HepG2 (cell line): ENCODE results near the gene TMEM240. TPM values are rescaled to one million over a fixed set of nuclear protein-coding genes. Genes with fewer than 3 reads are reported as not detected.
"Not testable (repeated sequence)": the region's sequence is repeated elsewhere in the genome, so short reads cannot be mapped to it uniquely, and the experiment has no call there.

Source experiments
- ATAC-seq: fragments of 200-7000 bp; cut with Tn5 transposase; 3 replicates; pipeline ENCODE4 v1.9.1; 2020; ENCODE audit warnings: mild to moderate bottlenecking, moderate library complexity
- BruUV-seq: library from RNA; stranded (reverse); fragments of 400-500 nt; replicated peaks from 2 replicates; lab custom pipeline; 2021; lab: Mats Ljungman, UMichigan
- CTCF ChIA-PET: fragments of 300-600 bp; formaldehyde crosslinking; extraction: SDS; loops from one replicate; lab custom pipeline; 2021; ENCODE audit warnings: low total read pairs, inconsistent platforms, low intra/inter-chr PET ratio; lab: Yijun Ruan, JAX
- POLR2A ChIA-PET: fragments of 350-600 bp; sonication (Branson Sonifier 250); formaldehyde crosslinking; loops from one replicate; lab custom pipeline; 2020; ENCODE audit warnings: antibody characterized with exemption, inconsistent platforms; lab: Yijun Ruan, JAX
- DNase-seq: peaks from one replicate; pipeline ENCODE4 v3.0.0-alpha.2; 2015; ENCODE audit warnings: low spot score
- FAIRE-seq: peaks from 3 replicates; lab custom pipeline; 2011; peaks lifted over from hg19 to GRCh38; lab: Jason Lieb, UNC
- H2AFZ ChIP-seq: one replicate; pipeline ENCODE4 v1.6.1; 2011; ENCODE audit warnings: low read length, inconsistent platforms
- H3K27ac ChIP-seq: fragments of 300-600 bp; 3 replicates; pipeline ENCODE4 v1.8.0; 2011; ENCODE audit warnings: mixed run types, mild to moderate bottlenecking, mixed read lengths, low read length, inconsistent platforms; ENCODE audit not compliant: insufficient read depth; ENCODE audit errors: extremely low read length
- H3K27me3 ChIP-seq, 2 experiments: fragments of 200-600 bp in 1 of 2; 2 replicates in 1 of 2; 3 replicates in 1 of 2; pipeline versions ENCODE4 v1.6.0 to v1.8.0; 2011; ENCODE audit warnings: low read length in 2 of 2, mild to moderate bottlenecking in 2 of 2, moderate library complexity in 2 of 2, inconsistent platforms in 1 of 2; ENCODE audit not compliant: insufficient read depth in 2 of 2, control insufficient read depth in 1 of 2
- H3K36me3 ChIP-seq, 2 experiments: fragments of 200-600 bp in 1 of 2; replicated peaks in 1 of 2; 2 replicates in 1 of 2; 3 replicates in 1 of 2; pipeline versions ENCODE4 v1.5.1 to v1.8.0; 2011; ENCODE audit warnings: low read length in 2 of 2, inconsistent platforms in 1 of 2; ENCODE audit not compliant: insufficient read depth in 2 of 2, control insufficient read depth in 1 of 2
- H3K4me1 ChIP-seq: 2 replicates; pipeline ENCODE4 v1.5.1; 2012; ENCODE audit warnings: low read length, inconsistent platforms; ENCODE audit not compliant: insufficient read depth
- H3K4me2 ChIP-seq: 2 replicates; pipeline ENCODE4 v1.6.0; 2011; ENCODE audit warnings: low read depth, low read length, inconsistent platforms
- H3K4me3 ChIP-seq, 3 experiments: fragments of 200-600 bp in 1 of 3; sonication (generic), shearing (Covaris generic) in 1 of 3; replicated peaks in 1 of 3; 2 replicates each; pipeline ENCODE4 v1.5.1; 2011 to 2016; ENCODE audit warnings: low read length in 3 of 3, inconsistent platforms in 2 of 3, low read depth in 2 of 3, mild to moderate bottlenecking in 2 of 3, control low read depth in 1 of 3, mixed read lengths in 1 of 3; ENCODE audit not compliant: insufficient read depth in 1 of 3
- H3K79me2 ChIP-seq: one replicate; pipeline ENCODE4 v1.6.1; 2011; ENCODE audit warnings: low read length, inconsistent platforms; ENCODE audit not compliant: insufficient read depth
- H3K9ac ChIP-seq: 2 replicates; pipeline ENCODE4 v1.6.0; 2011; ENCODE audit warnings: mild to moderate bottlenecking, low read depth, low read length, inconsistent platforms; ENCODE audit not compliant: insufficient read depth
- H3K9me3 ChIP-seq: 2 replicates; pipeline ENCODE4 v1.5.1; 2012; ENCODE audit warnings: mild to moderate bottlenecking, low read length
- H4K20me1 ChIP-seq: 2 replicates; pipeline ENCODE4 v1.6.0; 2011; ENCODE audit warnings: inconsistent platforms, mild to moderate bottlenecking, low read length, moderate library complexity; ENCODE audit not compliant: insufficient read depth
- HNRNPL ChIP-seq: fragments of 200-400 bp; formaldehyde crosslinking; IDR thresholded peaks from 2 replicates; pipeline ENCODE4 v1.6.1; 2017; ENCODE audit warnings: mild to moderate bottlenecking, low read depth, low read length
- ZFP41 ChIP-seq: sonication (generic); formaldehyde crosslinking; IDR thresholded peaks from 2 replicates; pipeline ENCODE4 v1.4.0; 2020; ENCODE audit warnings: mild to moderate bottlenecking, missing genetic modification reagents, borderline replicate concordance
- WGBS: methylation state at CpG from one replicate; pipeline ENCODE4 v1.1.6; 2017; ENCODE audit warnings: low lambda C conversion rate; 5-methylcytosine and 5-hydroxymethylcytosine counted together
- in situ Hi-C: cut with HindIII; loops from 2 replicates; pipeline ENCODE4 v1.10.0; 2017; ENCODE audit warnings: low pct_unique_long_range_greater_than_20kb; ENCODE audit not compliant: extremely low pct_ligation_motif_present
- intact Hi-C: fragments of 100-400 bp; cut with micrococcal nuclease; formaldehyde crosslinking; loops from one replicate; pipeline ENCODE4 v1.10.0; 2022; ENCODE audit not compliant: unreplicated experiment
- polyA plus RNA-seq, 8 experiments: library from polyadenylated mRNA; depleted of rRNA in 3 of 8; stranded (reverse) in 7 of 8; unstranded in 1 of 8; fragments of >200 nt; fragmentation: Illumina TruSeq in 4 of 8; extraction: Trizol in 4 of 8; gene quantifications; 2 replicates each; pipeline versions ENCODE4 v1.2.1 to v1.2.3, GENCODE V29; 2011 to 2016; ENCODE audit warnings: low read depth in 4 of 8, missing spikeins in 1 of 8, mixed read lengths in 1 of 8; ENCODE audit not compliant: insufficient read depth in 1 of 8
- total RNA-seq, 5 experiments: library from RNA; depleted of rRNA; stranded (reverse); fragments of >200 nt; fragmentation: Illumina TruSeq; extraction: Trizol; gene quantifications; 2 replicates each; pipeline ENCODE4 v1.2.3, GENCODE V29; 2016; ENCODE audit warnings: low read depth in 1 of 5

The TMEM240 gene
- total and polyA plus RNA-seq, 2 of the 13 experiments (the other 11 are each of a cell fraction or from before 2014, with no cell fraction given), result 0.17 TPM; not detected in 1

GRCh38 chr1:1518621-1519007 lies 21.8 kb downstream of the TMEM240 start:
- WGBS, result 99% methylated on average over 18 of the region's 19 CpGs
- BruUV-seq, intact Hi-C loops, H3K4me3 ChIP-seq, in situ Hi-C loops, H3K9ac ChIP-seq, H3K4me1 ChIP-seq, H3K9me3 ChIP-seq, H4K20me1 ChIP-seq, FAIRE-seq, H3K27ac ChIP-seq, ATAC-seq, H3K4me2 ChIP-seq, CTCF ChIA-PET, DNase-seq, POLR2A ChIA-PET, H2AFZ ChIP-seq, H3K27me3 ChIP-seq: not testable (repeated sequence)
- Histone ChIP-seq H3K36me3 (peaks cover 9 to 32% of the 10 kb centered on the region in 2 experiments; a peak in 4 of 5 replicates), H3K79me2 (peaks cover 10% of the 10 kb centered on the region)
- 0 out of 2 replicates have a peak, but pooled peaks have one; percentile 60 for TF ChIP-seq HNRNPL

GRCh38 chr1:1517973-1518620 lies 22.3 kb downstream of the TMEM240 start:
- H3K4me3 ChIP-seq, result no peak overlapping the region
- ATAC-seq (no peak), DNase-seq (no peak), FAIRE-seq (no peak)
- TF ChIP-seq ZFP41 (CRISPR knock-in tag) (no peak), HNRNPL (0 out of 2 replicates have a peak, but pooled peaks have one; percentile 40)
- H3K9me3 ChIP-seq, result no peaks in the 10 kb centered on the region
- H3K27ac ChIP-seq, result no peak overlapping the region
- H3K9ac ChIP-seq, result no peak overlapping the region
- intact Hi-C loops, result no loop called here
- H3K27me3 ChIP-seq, result no peaks in the 10 kb centered on the region
- BruUV-seq, result no TSS peak
- H3K79me2 ChIP-seq, result peaks cover 12% of the 10 kb centered on the region
- ChIA-PET CTCF (no interaction called here), POLR2A (no interaction called here)
- no peaks in the 10 kb centered on the region for H4K20me1 ChIP-seq
- WGBS, result 97% methylated on average over 26 of the region's 28 CpGs
- no peak overlapping the region for H2AFZ ChIP-seq
- no peak overlapping the region for H3K4me2 ChIP-seq
- H3K36me3 ChIP-seq, result peaks cover 6 to 30% of the 10 kb centered on the region in 2 experiments; a peak in 4 of 5 replicates
- H3K4me1 ChIP-seq, result no peaks in the 10 kb centered on the region
- in situ Hi-C loops, result no loop called here

GRCh38 chr1:1516923-1517322 lies 23.5 kb downstream of the TMEM240 start:
- peaks cover 6 to 29% of the 10 kb centered on the region in 2 experiments; a peak in 4 of 5 replicates for H3K36me3 ChIP-seq
- H3K4me1 ChIP-seq, FAIRE-seq, CTCF ChIA-PET, ATAC-seq, H4K20me1 ChIP-seq, in situ Hi-C loops, H3K9ac ChIP-seq, H3K27me3 ChIP-seq, H3K27ac ChIP-seq, BruUV-seq, POLR2A ChIA-PET, H3K9me3 ChIP-seq, DNase-seq, H3K4me2 ChIP-seq, H3K4me3 ChIP-seq, intact Hi-C loops, H2AFZ ChIP-seq: not testable (repeated sequence)
- WGBS, result 97% methylated on average over 5 of the region's 14 CpGs
- H3K79me2 ChIP-seq, result peaks cover 12% of the 10 kb centered on the region

- H2AFZ ChIP-seq, POLR2A ChIA-PET, DNase-seq, intact Hi-C loops, H3K4me2 ChIP-seq, FAIRE-seq, H3K27ac ChIP-seq, H3K9me3 ChIP-seq, BruUV-seq, ATAC-seq, CTCF ChIA-PET, H4K20me1 ChIP-seq, H3K27me3 ChIP-seq, H3K9ac ChIP-seq, H3K4me3 ChIP-seq, in situ Hi-C loops: not testable (repeated sequence)
- 84% methylated on average over 12 of the region's 16 CpGs for WGBS
- peaks cover 3 to 17% of the 10 kb centered on the region in 2 experiments; a peak in 4 of 5 replicates for H3K36me3 ChIP-seq
- peaks cover 14% of the 10 kb centered on the region for H3K79me2 ChIP-seq
- peaks cover 12% of the 10 kb centered on the region for H3K4me1 ChIP-seq
Measured at GRCh38 chr1:1514376-1514775, 26.0 kb downstream of the TMEM240 start.
